ENCODE data around the gene SHB. TPM values are rescaled to one million over a fixed set of nuclear protein-coding genes. Genes with fewer than 3 reads are reported as not detected.
A peak's percentile ranks its signal among the peaks of the same experiment; 100 is the strongest.

SHB gene
- total and polyA plus RNA-seq, 7 donors = 4.0 to 30.7 (median 8.6) TPM

- Histone ChIP-seq H3K27ac (peak overlapping the region; percentile 46), H3K27me3 (ENCODE audit: insufficient read depth in 3 of 3, low read length in 2 of 3) (no peaks in the 10 kb centered on the region), H3K36me3 (ENCODE audit: insufficient read depth in 1 of 2, low read depth in 1 of 2) (no peaks in the 10 kb centered on the region), H3K9me3 (no peaks in the 10 kb centered on the region), H3K4me3 (no peak overlapping the region), H3K4me1 (peaks cover 17% of the 10 kb centered on the region)
- intact Hi-C loops (cut with DNase I) = loop anchor here in 1 of 2 donors (5.0 kb wide), 1 partner anchor 47 kb away; no protein-coding TSS in a partner anchor
- DNase-seq (no peak), ATAC-seq (no peak)
- TF ChIP-seq, protein P1, sequence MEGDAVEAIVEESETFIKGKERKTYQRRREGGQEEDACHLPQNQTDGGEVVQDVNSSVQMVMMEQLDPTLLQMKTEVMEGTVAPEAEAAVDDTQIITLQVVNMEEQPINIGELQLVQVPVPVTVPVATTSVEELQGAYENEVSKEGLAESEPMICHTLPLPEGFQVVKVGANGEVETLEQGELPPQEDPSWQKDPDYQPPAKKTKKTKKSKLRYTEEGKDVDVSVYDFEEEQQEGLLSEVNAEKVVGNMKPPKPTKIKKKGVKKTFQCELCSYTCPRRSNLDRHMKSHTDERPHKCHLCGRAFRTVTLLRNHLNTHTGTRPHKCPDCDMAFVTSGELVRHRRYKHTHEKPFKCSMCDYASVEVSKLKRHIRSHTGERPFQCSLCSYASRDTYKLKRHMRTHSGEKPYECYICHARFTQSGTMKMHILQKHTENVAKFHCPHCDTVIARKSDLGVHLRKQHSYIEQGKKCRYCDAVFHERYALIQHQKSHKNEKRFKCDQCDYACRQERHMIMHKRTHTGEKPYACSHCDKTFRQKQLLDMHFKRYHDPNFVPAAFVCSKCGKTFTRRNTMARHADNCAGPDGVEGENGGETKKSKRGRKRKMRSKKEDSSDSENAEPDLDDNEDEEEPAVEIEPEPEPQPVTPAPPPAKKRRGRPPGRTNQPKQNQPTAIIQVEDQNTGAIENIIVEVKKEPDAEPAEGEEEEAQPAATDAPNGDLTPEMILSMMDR (IDR thresholded peaks at IDR 0.05) = no peak
- WGBS, 3 donors = 89 to 95% (median 93%) methylated on average over 5 of the region's 5 CpGs
These were observed 104.3 kb downstream of the SHB start for GRCh38 chr9:37964740-37965081.

- H3K27ac ChIP-seq = peak overlapping the region; percentile 46
- intact Hi-C loops (cut with DNase I) = no loop called here
These were observed 104.9 kb downstream of the SHB start for GRCh38 chr9:37963936-37964739.

GRCh38 chr9:37961351-37961750, 107.7 kb downstream of the SHB start:
- WGBS, 3 donors = 85 to 90% (median 89%) methylated on average over 3 of the region's 3 CpGs
- ATAC-seq = no peak
- intact Hi-C loops (cut with DNase I) = no loop called here
- no peaks in the 10 kb centered on the region for H3K36me3 ChIP-seq (ENCODE audit: insufficient read depth in 1 of 2, low read depth in 1 of 2)
- H3K9me3 ChIP-seq = no peaks in the 10 kb centered on the region
- TF ChIP-seq, protein P1 (IDR thresholded peaks at IDR 0.05) = no peak
- no peaks in the 10 kb centered on the region for H3K27me3 ChIP-seq (ENCODE audit: insufficient read depth in 3 of 3, low read length in 2 of 3)
- peaks cover 9% of the 10 kb centered on the region for H3K4me1 ChIP-seq
- no peak overlapping the region for H3K4me3 ChIP-seq
- DNase-seq = no peak
- no peak overlapping the region for H3K27ac ChIP-seq

More at GRCh38 chr9:37963936-37964739, 104.9 kb downstream of the SHB start:
- Histone ChIP-seq H3K9me3 (no peaks in the 10 kb centered on the region), H3K4me1 (peaks cover 17% of the 10 kb centered on the region), H3K27me3 (ENCODE audit: insufficient read depth in 3 of 3, low read length in 2 of 3) (no peaks in the 10 kb centered on the region), H3K4me3 (no peak overlapping the region), H3K36me3 (ENCODE audit: insufficient read depth in 1 of 2, low read depth in 1 of 2) (no peaks in the 10 kb centered on the region)
- DNase-seq = peak in 1 of 2 donors; percentile 46
- peak in 3 of 4 donors; percentile 25 to 40 (median 38) for ATAC-seq
- whole genome bisulfite sequencing, 3 donors = 59 to 65% (median 63%) methylated on average over 15 of the region's 15 CpGs
- TF ChIP-seq, protein P1 (IDR thresholded peaks at IDR 0.05) = no peak

DNA sequence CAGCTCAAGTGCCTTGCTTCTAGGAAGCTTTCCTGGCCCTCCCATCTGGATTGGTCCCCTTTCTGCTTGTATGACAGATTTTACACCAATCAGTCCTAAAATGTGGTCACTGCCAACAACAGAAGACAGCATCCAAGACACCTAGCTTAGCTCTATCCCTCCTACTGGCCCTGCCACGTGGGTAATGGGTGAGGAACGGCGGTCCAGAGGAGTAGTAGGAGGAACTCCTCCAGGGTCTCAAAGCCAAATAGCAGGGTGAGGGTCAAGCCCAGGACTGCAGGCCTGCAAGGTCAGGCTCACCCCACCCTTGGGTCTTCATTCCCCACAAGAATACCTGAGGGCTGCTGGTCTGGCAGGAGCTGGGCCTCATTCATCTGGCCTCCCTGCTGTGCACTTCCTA, 108.4 kb downstream of the SHB start:
- no peaks in the 10 kb centered on the region for H3K27me3 ChIP-seq (ENCODE audit: insufficient read depth in 3 of 3, low read length in 2 of 3)
- 93 to 98% (median 95%) methylated on average over 3 of the region's 3 CpGs for WGBS, 3 donors
- TF ChIP-seq, protein P1 (IDR thresholded peaks at IDR 0.05) = no peak
- ATAC-seq = no peak
- H3K9me3 ChIP-seq = no peaks in the 10 kb centered on the region
- H3K4me1 ChIP-seq = peaks cover 9% of the 10 kb centered on the region
- H3K4me3 ChIP-seq = no peak overlapping the region
- intact Hi-C loops (cut with DNase I) = no loop called here
- DNase-seq = no peak
- H3K36me3 ChIP-seq (ENCODE audit: insufficient read depth in 1 of 2, low read depth in 1 of 2) = peaks cover 0 to 2% of the 10 kb centered on the region in 2 donors
- no peak overlapping the region for H3K27ac ChIP-seq

Data from psoas muscle (tissue), 8 donors.